ENCODE results near the gene DPT. TPM values are rescaled to one million over a fixed set of nuclear protein-coding genes. Genes with fewer than 3 reads are reported as not detected.

Gene DPT
- total RNA-seq, 2 donors from 2014 or later = 4.7 to 15.4 TPM

DNA sequence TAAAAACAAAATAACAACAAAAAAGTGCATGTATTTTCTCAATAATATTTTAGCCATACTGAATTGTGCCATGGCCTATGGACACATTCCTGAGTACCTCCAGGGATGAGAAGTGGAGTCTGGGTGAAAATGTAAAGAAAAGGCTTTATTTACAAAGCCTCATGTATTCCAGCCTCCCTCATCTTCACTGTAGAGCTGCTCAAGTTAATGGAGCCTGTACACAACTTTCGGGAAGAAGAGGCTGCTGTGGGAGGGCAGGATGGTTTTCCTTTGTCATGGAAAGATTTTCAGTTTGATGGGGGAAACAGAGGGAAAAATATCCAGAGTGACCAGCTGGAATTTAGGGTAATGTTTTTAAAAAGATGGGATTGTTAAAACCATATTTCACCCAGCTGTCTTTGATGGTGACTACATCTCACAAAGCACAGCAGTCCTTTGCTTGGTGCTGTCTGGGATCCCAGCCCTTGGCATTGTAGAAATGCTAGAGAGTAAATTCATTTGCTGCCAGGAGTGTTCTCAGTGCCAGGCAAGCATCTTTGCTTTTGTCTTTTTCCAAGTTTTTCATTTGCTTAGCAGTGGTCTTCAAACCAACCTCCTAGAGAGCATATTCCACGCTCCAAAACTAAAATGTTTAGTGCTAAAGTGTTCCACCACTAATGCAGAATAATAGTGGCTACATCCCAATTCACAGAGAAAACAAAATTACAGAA is 54.9 kb downstream of the DPT start:
- no peak overlapping the region for H3K4me3 ChIP-seq
- H3K27ac ChIP-seq = no peak overlapping the region
- intact Hi-C loops (cut with DNase I) = no loop called here
- H3K36me3 ChIP-seq = no peaks in the 10 kb centered on the region
- H3K27me3 ChIP-seq (replicated peaks; ENCODE audit: insufficient read depth) = no peaks in the 10 kb centered on the region
- no peaks in the 10 kb centered on the region for H3K9me3 ChIP-seq
- DNase-seq (ENCODE audit: low spot score) = no peak
- no peaks in the 10 kb centered on the region for H3K4me1 ChIP-seq (replicated peaks)
- 43% methylated on average over 2 of the region's 2 CpGs for WGBS
- TF ChIP-seq, protein P1, sequence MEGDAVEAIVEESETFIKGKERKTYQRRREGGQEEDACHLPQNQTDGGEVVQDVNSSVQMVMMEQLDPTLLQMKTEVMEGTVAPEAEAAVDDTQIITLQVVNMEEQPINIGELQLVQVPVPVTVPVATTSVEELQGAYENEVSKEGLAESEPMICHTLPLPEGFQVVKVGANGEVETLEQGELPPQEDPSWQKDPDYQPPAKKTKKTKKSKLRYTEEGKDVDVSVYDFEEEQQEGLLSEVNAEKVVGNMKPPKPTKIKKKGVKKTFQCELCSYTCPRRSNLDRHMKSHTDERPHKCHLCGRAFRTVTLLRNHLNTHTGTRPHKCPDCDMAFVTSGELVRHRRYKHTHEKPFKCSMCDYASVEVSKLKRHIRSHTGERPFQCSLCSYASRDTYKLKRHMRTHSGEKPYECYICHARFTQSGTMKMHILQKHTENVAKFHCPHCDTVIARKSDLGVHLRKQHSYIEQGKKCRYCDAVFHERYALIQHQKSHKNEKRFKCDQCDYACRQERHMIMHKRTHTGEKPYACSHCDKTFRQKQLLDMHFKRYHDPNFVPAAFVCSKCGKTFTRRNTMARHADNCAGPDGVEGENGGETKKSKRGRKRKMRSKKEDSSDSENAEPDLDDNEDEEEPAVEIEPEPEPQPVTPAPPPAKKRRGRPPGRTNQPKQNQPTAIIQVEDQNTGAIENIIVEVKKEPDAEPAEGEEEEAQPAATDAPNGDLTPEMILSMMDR (IDR thresholded peaks at IDR 0.05) = no peak
- TF ChIP-seq POLR2A (IDR thresholded peaks at IDR 0.05) (no peak), POLR2AphosphoS5 (IDR thresholded peaks at IDR 0.05) (no peak)

DNA sequence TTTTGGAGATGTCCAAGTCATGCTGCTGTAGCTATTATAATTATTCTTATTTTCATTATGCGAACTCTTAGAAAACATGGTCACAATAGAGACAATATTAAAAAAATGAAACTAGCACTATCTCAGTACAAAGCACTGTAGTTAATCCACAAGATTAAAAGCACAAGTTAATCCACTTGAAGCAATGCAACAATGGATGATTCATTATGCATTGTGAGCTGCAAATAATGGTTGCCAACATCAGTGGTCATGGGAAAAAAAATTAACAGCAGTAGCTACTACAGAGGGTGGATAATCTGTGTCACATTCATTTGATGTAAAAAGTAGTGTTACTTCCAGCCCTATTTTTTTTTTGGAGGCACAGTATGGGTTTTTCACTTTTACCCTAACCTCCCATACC is 56.7 kb downstream of the DPT start:
- Histone ChIP-seq H3K36me3 (no peaks in the 10 kb centered on the region), H3K9me3 (no peaks in the 10 kb centered on the region), H3K4me3 (no peak overlapping the region), H3K4me1 (replicated peaks) (no peaks in the 10 kb centered on the region), H3K27me3 (replicated peaks; ENCODE audit: insufficient read depth) (no peaks in the 10 kb centered on the region), H3K27ac (no peak overlapping the region)
- DNase-seq (ENCODE audit: low spot score) = no peak
- TF ChIP-seq, protein P1 (IDR thresholded peaks at IDR 0.05) = no peak
- no peak for TF ChIP-seq POLR2A (IDR thresholded peaks at IDR 0.05)
- TF ChIP-seq POLR2AphosphoS5 (IDR thresholded peaks at IDR 0.05) = no peak
- 97% methylated on average over 1 of the region's 1 CpG for WGBS
- intact Hi-C loops (cut with DNase I) = no loop called here

DNA sequence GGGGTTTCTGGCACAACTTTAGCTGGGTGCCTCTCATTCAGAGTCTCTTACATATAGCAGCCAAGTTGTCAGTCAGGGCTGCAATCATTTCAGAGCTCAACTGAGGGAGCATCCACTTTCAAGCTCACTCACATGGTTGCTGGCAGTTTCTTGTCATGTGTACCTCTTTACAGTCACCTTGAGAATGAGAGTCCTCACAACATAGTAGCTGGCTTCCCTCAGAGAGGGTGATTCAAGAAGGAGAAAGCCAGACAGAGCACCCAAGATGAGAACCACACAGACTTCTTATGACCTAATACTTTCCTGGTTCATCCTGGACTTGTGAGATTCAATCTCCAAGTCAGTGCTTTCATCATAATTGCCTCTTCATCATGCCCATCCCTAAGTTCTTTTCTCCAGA is 57.2 kb downstream of the DPT start:
- no peak for DNase-seq (ENCODE audit: low spot score)
- Histone ChIP-seq H3K27me3 (replicated peaks; ENCODE audit: insufficient read depth) (no peaks in the 10 kb centered on the region), H3K4me3 (no peak overlapping the region), H3K4me1 (replicated peaks) (no peaks in the 10 kb centered on the region), H3K9me3 (no peaks in the 10 kb centered on the region), H3K27ac (no peak overlapping the region), H3K36me3 (no peaks in the 10 kb centered on the region)
- TF ChIP-seq POLR2AphosphoS5 (IDR thresholded peaks at IDR 0.05) (no peak), POLR2A (IDR thresholded peaks at IDR 0.05) (no peak)
- TF ChIP-seq, protein P1 (IDR thresholded peaks at IDR 0.05) = no peak
- intact Hi-C loops (cut with DNase I) = no loop called here

DNA sequence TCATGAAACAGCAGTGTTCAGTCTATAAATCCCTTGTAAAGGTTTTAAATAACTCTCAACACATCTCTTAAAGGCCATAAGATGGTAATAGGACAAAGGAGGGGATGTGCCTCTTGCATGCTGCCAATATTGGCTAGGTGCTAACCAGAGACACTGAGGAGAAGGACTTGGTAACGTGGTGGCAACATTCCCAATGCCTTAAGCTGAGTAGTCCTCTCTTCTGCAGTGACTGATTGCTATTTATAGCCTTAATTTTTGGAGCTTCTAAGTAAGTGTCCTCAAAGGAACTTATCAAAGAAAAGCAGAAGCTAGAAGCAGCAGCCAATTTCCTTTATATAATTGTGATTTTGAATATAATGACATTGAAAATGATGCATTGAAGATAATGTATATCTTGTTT is 63.0 kb downstream of the DPT start:
- Histone ChIP-seq H3K27me3 (replicated peaks; ENCODE audit: insufficient read depth) (no peaks in the 10 kb centered on the region), H3K4me1 (replicated peaks) (no peaks in the 10 kb centered on the region), H3K4me3 (no peak overlapping the region), H3K36me3 (no peaks in the 10 kb centered on the region), H3K9me3 (no peaks in the 10 kb centered on the region), H3K27ac (no peak overlapping the region)
- DNase-seq (ENCODE audit: low spot score) = no peak
- 83% methylated on average over 1 of the region's 1 CpG for WGBS
- intact Hi-C loops (cut with DNase I) = no loop called here
- no peak for TF ChIP-seq POLR2AphosphoS5 (IDR thresholded peaks at IDR 0.05)
- no peak for TF ChIP-seq POLR2A (IDR thresholded peaks at IDR 0.05)
- TF ChIP-seq, protein P1 (IDR thresholded peaks at IDR 0.05) = no peak

Measured in prostate gland (tissue), 2 donors.